ENCODE data around the gene ZNF283.
"Not testable (repeated sequence)": the region's sequence is repeated elsewhere in the genome, so short reads cannot be mapped to it uniquely, and the experiment has no call there.

ZNF283 gene

DNA sequence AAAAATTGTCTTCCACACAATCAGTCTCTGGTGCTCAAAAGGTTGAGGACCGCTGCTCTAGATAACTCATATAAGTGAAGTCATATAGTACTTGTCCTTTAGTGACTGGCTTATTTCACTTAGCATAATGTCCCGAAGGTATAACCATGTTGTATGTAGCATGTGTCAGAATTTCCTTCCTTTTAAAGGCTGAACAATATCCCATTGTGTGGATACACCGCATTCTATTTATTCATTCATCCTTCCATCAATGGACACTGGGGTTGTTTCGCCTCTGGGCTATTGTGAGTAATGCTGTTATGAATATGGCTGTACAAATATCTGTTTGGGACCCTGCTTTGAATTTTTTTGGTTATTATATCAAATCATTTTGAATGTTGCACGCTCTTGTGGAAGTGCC, 20.3 kb upstream of the ZNF283 start:
- in situ Hi-C loops (cut with HindIII; ENCODE audit: low pct_unique_long_range_greater_than_20kb, low sequenced_read_pairs), result no loop called here

DNA sequence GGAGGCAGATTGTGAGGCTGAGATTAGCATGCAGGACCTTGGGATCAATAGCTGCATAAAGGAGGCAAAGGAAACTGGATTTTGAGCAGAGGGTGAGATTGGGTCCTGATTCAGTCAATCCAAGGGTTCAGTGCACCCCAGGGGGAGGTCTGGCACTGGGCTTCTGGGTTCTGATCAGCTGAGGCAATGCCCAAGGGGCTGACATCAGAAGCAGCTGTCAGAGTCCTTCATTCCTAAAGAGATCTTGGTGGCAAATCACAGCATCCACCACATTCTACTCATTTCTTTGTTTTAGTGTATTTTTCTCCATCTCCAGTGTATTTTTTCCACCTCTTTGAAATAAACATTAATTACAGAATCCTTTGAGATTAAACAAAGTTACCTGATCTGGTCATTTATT, 19.5 kb upstream of the ZNF283 start:
- DNase-seq (ENCODE audit: low read depth in 1 of 2, low spot score in 1 of 2), result no peak
- in situ Hi-C loops (cut with HindIII; ENCODE audit: low pct_unique_long_range_greater_than_20kb, low sequenced_read_pairs), result no loop called here
- no peak for TF ChIP-seq JUND (IDR thresholded peaks at IDR 0.05; ENCODE audit: low read depth)

More for the DNA sequence above, 20.3 kb upstream of the ZNF283 start:
- no peak for DNase-seq (ENCODE audit: low read depth in 1 of 2, low spot score in 1 of 2)
- TF ChIP-seq JUND (IDR thresholded peaks at IDR 0.05; ENCODE audit: low read depth), result no peak

DNA sequence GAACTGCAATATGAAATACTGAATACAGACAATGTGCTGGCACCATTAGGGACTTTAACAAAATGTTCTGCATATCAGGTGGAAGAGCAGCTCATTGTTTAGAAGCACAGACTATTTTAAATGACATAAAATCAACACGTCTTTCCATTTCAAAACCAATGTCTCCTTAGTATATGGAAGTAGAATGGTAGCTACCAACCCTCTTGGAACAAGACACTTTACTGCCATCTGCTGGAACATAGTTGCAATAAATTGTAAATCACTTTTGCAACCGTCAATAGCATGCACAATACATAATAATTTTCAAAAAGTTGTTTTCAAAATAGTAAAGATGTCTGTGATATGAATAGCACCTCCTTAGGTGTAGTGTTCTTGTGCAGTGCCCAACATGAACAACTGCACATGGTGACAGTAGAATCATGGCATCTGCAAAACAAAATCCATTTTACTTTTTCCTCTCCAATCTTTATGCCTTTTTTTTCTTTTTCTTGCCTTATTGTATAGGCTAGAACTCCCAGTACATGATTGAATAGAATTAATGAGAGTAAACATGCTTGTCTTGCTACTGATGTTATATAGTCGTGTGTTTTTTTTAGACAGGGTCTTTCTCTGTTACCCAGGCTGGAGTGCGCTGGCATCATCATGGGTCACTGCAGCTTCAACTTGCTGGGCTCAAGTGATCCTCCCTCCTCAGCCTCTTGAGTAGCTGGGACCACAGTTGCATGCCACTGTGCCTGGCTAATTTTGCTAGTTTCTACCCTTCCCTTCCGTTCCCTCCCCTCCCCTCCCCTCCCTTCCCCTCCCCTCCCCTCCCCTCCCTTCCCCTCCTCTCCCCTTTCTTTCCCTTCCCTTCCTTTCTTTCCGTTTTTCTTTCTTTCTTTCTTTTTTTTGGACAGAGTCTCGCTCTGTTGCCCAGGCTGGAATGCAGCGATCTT, 17.1 kb upstream of the ZNF283 start:
- in situ Hi-C loops (cut with HindIII; ENCODE audit: low pct_unique_long_range_greater_than_20kb, low sequenced_read_pairs), result no loop called here
- no peak for TF ChIP-seq JUND (IDR thresholded peaks at IDR 0.05; ENCODE audit: low read depth)
- peak in 1 of 2 experiments; percentile 66 for DNase-seq (ENCODE audit: low read depth in 1 of 2, low spot score in 1 of 2)

DNA sequence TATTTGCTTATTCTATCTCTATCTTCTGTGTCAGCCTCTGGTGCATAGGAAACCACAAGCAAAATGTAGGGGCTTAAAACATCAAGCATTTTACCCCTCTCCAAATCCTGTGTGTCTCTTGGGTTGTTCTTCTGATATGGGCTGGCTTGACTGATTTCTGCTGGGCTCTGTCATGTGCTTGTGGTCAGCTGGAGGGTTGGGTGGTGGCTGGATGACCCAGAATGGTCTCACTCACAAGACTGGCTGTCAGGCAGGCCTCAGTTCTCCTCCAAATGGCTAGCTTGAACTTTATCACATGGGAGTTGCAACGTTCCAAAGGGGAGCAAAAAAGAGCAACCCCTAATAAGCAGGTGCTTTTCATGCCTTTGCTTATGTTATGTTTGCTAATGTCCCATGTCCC, 15.3 kb upstream of the ZNF283 start:
- in situ Hi-C loops (cut with HindIII; ENCODE audit: low pct_unique_long_range_greater_than_20kb, low sequenced_read_pairs), result no loop called here
- DNase-seq (ENCODE audit: low read depth in 1 of 2, low spot score in 1 of 2), result no peak
- no peak for TF ChIP-seq JUND (IDR thresholded peaks at IDR 0.05; ENCODE audit: low read depth)

DNA sequence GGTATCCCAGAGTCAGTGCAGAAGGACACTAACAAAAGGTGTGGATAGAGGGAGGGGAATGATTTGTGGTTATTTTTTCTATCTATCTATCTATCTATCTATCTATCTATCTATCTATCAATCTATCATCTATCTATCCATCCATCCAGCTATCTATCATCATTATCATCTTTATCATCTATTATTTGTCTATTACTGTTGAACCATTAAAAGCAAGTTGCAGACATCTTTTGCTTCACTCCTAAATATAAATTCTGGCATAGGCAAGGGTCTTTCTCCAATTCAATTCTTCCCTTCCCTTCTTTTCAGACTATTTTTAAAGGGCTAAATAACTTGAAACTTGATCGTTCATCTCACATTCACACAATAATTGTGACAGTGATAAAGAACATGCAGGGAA, 14.9 kb upstream of the ZNF283 start:
- no peak for TF ChIP-seq JUND (IDR thresholded peaks at IDR 0.05; ENCODE audit: low read depth)
- no peak for DNase-seq (ENCODE audit: low read depth in 1 of 2, low spot score in 1 of 2)
- in situ Hi-C loops (cut with HindIII; ENCODE audit: low pct_unique_long_range_greater_than_20kb, low sequenced_read_pairs), result no loop called here

DNA sequence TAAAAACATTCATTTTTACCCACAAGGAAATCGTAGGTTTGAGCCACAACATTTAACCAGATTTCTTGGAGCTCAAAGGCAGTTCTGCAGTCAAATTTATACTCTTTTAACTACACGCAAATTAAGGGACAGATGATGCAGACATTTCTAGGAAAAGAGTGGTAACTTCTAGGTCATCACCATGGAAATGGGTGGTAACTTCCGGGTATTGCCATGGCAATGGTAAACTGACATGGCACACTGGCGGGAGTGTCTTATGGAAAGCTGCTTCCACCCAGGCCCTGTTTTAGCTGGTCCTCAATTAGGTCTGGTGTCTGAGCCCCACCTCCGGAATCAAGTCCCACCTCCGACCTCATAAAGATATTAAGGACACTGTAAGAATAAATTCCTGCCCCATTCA, 14.4 kb upstream of the ZNF283 start:
- DNase-seq (ENCODE audit: low read depth in 1 of 2, low spot score in 1 of 2), result no peak
- in situ Hi-C loops (cut with HindIII; ENCODE audit: low pct_unique_long_range_greater_than_20kb, low sequenced_read_pairs), result no loop called here
- TF ChIP-seq JUND (IDR thresholded peaks at IDR 0.05; ENCODE audit: low read depth), result no peak

DNA sequence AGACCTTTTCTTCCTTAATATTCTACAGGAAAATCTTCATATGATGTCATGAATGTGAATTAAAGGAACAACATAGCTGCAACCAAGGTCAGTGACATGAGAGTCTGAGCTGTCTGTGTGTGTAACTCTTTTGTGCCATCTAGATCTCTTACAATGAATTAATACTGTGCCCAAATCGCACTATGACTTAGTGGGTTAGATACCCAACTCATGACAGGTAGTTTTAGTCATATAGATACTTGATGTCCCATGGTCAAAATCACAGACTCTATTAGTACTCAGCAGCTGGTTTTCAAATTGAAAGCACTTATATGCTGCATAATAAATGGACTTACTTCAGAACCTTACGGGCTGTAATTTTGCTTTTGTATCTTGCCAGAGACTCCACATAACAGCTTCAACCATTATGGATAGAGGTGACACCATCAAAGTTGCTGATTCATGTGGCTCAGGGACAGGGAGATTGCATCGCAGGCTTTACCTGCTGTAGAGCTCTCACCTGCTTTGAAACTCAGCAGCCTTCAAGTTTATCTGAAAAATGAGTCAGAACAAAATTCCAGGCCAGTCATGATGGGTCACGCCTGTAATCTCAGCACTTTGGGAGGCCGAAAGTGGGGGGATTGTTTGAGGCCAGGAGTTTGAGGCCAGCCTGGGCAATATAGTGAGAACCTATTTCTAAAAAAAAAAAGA, 12.3 kb upstream of the ZNF283 start:
- no peak for TF ChIP-seq JUND (IDR thresholded peaks at IDR 0.05; ENCODE audit: low read depth)
- DNase-seq (ENCODE audit: low read depth in 1 of 2, low spot score in 1 of 2), result no peak
- in situ Hi-C loops (cut with HindIII; ENCODE audit: low pct_unique_long_range_greater_than_20kb, low sequenced_read_pairs), result no loop called here

DNA sequence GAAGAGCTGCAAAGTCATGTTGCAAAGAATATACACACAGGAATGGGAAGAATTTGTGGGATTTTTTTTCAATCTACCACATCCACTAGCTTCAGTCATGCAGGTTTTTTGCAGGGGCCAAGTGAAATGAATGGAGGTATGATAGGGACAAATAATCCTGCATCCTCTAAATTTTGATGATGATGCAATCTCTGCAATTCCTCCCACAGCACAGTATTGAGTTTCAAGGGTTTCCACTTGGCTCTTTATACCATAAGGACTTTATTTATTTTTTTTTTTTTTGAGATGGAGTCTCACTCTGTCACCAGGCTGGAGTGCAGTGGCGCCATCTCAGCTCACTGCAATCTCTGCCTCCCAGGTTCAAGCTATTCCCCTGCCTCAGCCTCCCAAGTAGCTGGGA, 9.7 kb upstream of the ZNF283 start:
- in situ Hi-C loops (cut with HindIII; ENCODE audit: low pct_unique_long_range_greater_than_20kb, low sequenced_read_pairs); DNase-seq (ENCODE audit: low read depth in 1 of 2, low spot score in 1 of 2): not testable (repeated sequence)

DNA sequence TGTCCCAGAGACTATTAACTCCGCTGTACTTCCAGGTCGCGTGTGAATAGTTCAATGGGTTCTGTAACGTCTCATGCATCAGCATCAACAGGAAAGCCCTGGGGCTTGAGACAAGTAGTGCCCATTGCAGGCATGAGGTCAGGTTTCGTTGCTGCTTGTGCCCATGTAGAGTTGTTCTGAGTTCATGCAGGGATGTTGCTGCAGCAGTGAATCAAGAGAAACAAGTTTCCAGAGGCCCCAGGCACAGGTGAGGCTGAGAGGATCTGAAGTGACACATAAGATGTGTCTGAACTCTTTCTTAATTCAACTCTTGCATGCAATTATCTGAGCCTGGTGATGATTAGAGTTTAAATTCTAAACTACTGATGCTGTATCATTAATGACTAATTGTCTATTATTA, 8.6 kb upstream of the ZNF283 start:
- in situ Hi-C loops (cut with HindIII; ENCODE audit: low pct_unique_long_range_greater_than_20kb, low sequenced_read_pairs), result no loop called here
- no peak for TF ChIP-seq JUND (IDR thresholded peaks at IDR 0.05; ENCODE audit: low read depth)
- peak in 1 of 2 experiments; percentile 39 for DNase-seq (ENCODE audit: low read depth in 1 of 2, low spot score in 1 of 2)

DNA sequence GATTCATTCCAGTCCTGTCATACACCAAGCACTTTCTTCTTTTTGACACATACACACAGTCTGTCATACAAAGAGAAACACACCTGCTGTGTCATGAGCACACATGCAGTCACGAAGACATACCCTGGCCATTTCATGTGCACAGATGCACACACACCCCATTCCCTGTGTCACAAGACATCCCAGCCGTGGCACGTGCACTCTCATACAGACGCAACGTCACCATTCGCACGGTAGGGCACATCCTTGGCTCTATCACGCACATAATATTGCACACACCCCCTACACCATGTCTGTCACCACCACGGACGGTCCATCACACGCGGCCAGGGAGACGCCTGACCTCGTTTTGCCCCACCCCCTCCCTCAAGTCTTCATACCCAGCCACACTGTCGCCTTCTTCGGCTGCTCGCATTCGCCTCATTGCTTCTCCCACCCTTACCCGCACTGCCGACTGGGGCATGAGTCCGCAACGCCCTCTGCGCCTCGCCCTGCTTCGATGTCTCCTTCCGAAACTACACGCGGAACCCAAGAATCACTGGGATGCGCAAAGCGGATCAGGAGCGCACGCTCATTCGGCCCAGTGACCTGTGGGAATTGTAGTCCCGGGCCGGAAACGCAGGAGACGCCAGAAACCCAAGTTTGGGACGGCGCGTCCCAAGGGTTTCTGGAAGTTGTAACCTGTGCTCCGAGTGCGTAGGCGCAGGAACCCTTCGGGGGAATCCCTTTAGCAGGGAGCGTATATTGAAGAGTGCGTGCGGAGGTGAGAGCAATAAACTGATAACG, 6.8 kb upstream of the ZNF283 start:
- in situ Hi-C loops (cut with HindIII; ENCODE audit: low pct_unique_long_range_greater_than_20kb, low sequenced_read_pairs), result no loop called here
- no peak for TF ChIP-seq JUND (IDR thresholded peaks at IDR 0.05; ENCODE audit: low read depth)
- no peak for DNase-seq (ENCODE audit: low read depth in 1 of 2, low spot score in 1 of 2)

DNA sequence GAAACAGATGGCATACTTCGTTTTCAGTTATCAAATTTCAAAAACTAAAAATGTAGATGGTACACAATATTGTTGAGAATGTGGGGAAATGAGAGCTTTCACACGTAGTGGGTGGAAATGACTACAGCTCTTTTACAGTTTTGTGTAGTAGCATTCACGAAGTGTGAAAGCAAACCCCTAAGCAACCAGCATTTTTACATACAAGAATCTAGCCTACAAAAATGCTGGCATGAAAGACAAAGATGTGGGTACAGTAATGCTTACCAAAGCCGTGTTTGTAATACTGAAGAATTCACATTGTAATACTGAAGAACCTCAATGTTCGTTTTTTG, 6.3 kb upstream of the ZNF283 start:
- DNase-seq (ENCODE audit: low read depth in 1 of 2, low spot score in 1 of 2), result no peak
- in situ Hi-C loops (cut with HindIII; ENCODE audit: low pct_unique_long_range_greater_than_20kb, low sequenced_read_pairs), result no loop called here
- no peak for TF ChIP-seq JUND (IDR thresholded peaks at IDR 0.05; ENCODE audit: low read depth)

DNA sequence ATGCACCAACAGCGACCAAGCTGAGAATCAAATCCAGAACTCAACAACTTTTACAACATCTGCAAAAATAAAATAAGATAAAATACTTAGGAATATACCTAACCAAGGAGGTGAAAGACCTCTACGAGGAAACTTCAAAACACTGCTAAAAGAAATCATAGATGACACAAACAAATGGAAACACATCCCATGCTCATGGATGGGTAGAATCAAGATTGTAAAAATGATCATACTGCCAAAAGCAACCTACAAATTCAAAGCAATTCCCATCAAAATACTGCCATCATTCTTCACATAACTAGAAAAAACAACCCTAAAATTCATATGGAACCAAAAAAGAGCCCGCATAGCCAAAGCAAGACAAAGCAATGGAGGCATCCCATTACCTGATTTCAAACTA, 3.3 kb upstream of the ZNF283 start:
- DNase-seq (ENCODE audit: low read depth in 1 of 2, low spot score in 1 of 2); in situ Hi-C loops (cut with HindIII; ENCODE audit: low pct_unique_long_range_greater_than_20kb, low sequenced_read_pairs): not testable (repeated sequence)

DNA sequence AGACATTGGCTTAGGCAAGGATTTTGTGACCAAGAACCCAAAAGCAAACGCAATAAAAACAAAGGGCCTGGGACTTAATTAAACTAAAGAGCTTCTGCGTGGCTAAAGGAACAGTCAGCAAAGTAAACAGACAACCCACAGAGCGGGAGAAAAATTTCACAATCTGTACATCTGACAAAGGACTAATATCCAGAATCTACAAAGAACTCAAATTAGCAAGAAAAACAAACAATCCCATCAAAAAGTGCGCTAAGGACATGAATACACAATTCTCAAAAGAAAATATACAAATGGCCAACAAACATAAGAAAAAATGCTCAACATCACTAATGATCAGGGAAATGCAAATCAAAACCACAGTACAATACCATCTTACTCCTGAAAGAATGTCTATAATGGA, 2.5 kb upstream of the ZNF283 start:
- in situ Hi-C loops (cut with HindIII; ENCODE audit: low pct_unique_long_range_greater_than_20kb, low sequenced_read_pairs); DNase-seq (ENCODE audit: low read depth in 1 of 2, low spot score in 1 of 2): not testable (repeated sequence)

All from T47D (cell line).